ENCODE results near the gene FASN.

Gene FASN

GRCh38 chr17:82062076-82062983 is 35.7 kb downstream of the FASN start:
- no peak overlapping the region for H3K4me3 ChIP-seq (ENCODE audit: low read length)
- DNase-seq (ENCODE audit: low read depth, low spot score) = no peak

GRCh38 chr17:82061047-82061925 is 36.8 kb downstream of the FASN start:
- no peak for DNase-seq (ENCODE audit: low read depth, low spot score)
- no peak overlapping the region for H3K4me3 ChIP-seq (ENCODE audit: low read length)

- H3K4me3 ChIP-seq (ENCODE audit: low read length) = no peak overlapping the region
- DNase-seq (ENCODE audit: low read depth, low spot score) = no peak
Observed at GRCh38 chr17:82060614-82061013, 37.4 kb downstream of the FASN start.

GRCh38 chr17:82060001-82060380 is 38.0 kb downstream of the FASN start:
- no peak for DNase-seq (ENCODE audit: low read depth, low spot score)
- H3K4me3 ChIP-seq (ENCODE audit: low read length) = no peak overlapping the region

GRCh38 chr17:82059272-82060000 is 38.6 kb downstream of the FASN start:
- no peak overlapping the region for H3K4me3 ChIP-seq (ENCODE audit: low read length)
- no peak for DNase-seq (ENCODE audit: low read depth, low spot score)

- DNase-seq (ENCODE audit: low read depth, low spot score) = no peak
- no peak overlapping the region for H3K4me3 ChIP-seq (ENCODE audit: low read length)
Observed at GRCh38 chr17:82058855-82059249, 39.2 kb downstream of the FASN start.

GRCh38 chr17:82058230-82058854 is 39.7 kb downstream of the FASN start:
- H3K4me3 ChIP-seq (ENCODE audit: low read length) = no peak overlapping the region
- no peak for DNase-seq (ENCODE audit: low read depth, low spot score)

GRCh38 chr17:82056729-82057621 is 41.1 kb downstream of the FASN start:
- H3K4me3 ChIP-seq (ENCODE audit: low read length) = no peak overlapping the region
- DNase-seq (ENCODE audit: low read depth, low spot score) = no peak

- DNase-seq (ENCODE audit: low read depth, low spot score) = no peak
- no peak overlapping the region for H3K4me3 ChIP-seq (ENCODE audit: low read length)
Observed at GRCh38 chr17:82055965-82056728, 41.9 kb downstream of the FASN start.

GRCh38 chr17:82055023-82055964 is 42.7 kb downstream of the FASN start:
- DNase-seq (ENCODE audit: low read depth, low spot score) = no peak
- H3K4me3 ChIP-seq (ENCODE audit: low read length) = no peak overlapping the region

GRCh38 chr17:82054351-82055022 is 43.5 kb downstream of the FASN start:
- no peak for DNase-seq (ENCODE audit: low read depth, low spot score)
- H3K4me3 ChIP-seq (ENCODE audit: low read length) = no peak overlapping the region

- DNase-seq (ENCODE audit: low read depth, low spot score) = no peak
- no peak overlapping the region for H3K4me3 ChIP-seq (ENCODE audit: low read length)
Observed at GRCh38 chr17:82053556-82054263, 44.3 kb downstream of the FASN start.

GRCh38 chr17:82053130-82053529 is 44.9 kb downstream of the FASN start:
- H3K4me3 ChIP-seq (ENCODE audit: low read length) = peak overlapping the region; percentile 81
- no peak for DNase-seq (ENCODE audit: low read depth, low spot score)

- DNase-seq (ENCODE audit: low read depth, low spot score) = no peak
- peak overlapping the region; percentile 81 for H3K4me3 ChIP-seq (ENCODE audit: low read length)
Observed at GRCh38 chr17:82052638-82053059, 45.4 kb downstream of the FASN start.
